Thoracic aorta endothelial cell (primary cell): ENCODE data around the gene SLC4A4. TPM values are rescaled to one million over a fixed set of nuclear protein-coding genes. Genes with fewer than 3 reads are reported as not detected.

ENCODE experiments used
- total RNA-seq: library from RNA; depleted of rRNA; stranded (reverse); fragments of >200 nt; gene quantifications from 2 replicates; pipeline ENCODE4 v1.2.3, GENCODE V29; 2012

Gene SLC4A4
- 0.13 and 0.29 TPM in 2 replicates for total RNA-seq

GRCh38 chr4:71338846-71339593 is at the start of gene SLC4A4:
Gene SLC4A4 (plus strand): TSS chr4:71339020.

